GM19324 (cell line): ENCODE results near the gene RTBDN.
"Not testable (repeated sequence)": the region's sequence is repeated elsewhere in the genome, so short reads cannot be mapped to it uniquely, and the experiment has no call there.

Source experiments
- ATAC-seq: cut with Tn5 transposase; IDR thresholded peaks from one replicate; pipeline ENCODE4 v1.9.1; 2021; ENCODE audit warnings: mild to moderate bottlenecking, moderate library complexity; ENCODE audit not compliant: unreplicated experiment, low FRiP score

Gene RTBDN

DNA sequence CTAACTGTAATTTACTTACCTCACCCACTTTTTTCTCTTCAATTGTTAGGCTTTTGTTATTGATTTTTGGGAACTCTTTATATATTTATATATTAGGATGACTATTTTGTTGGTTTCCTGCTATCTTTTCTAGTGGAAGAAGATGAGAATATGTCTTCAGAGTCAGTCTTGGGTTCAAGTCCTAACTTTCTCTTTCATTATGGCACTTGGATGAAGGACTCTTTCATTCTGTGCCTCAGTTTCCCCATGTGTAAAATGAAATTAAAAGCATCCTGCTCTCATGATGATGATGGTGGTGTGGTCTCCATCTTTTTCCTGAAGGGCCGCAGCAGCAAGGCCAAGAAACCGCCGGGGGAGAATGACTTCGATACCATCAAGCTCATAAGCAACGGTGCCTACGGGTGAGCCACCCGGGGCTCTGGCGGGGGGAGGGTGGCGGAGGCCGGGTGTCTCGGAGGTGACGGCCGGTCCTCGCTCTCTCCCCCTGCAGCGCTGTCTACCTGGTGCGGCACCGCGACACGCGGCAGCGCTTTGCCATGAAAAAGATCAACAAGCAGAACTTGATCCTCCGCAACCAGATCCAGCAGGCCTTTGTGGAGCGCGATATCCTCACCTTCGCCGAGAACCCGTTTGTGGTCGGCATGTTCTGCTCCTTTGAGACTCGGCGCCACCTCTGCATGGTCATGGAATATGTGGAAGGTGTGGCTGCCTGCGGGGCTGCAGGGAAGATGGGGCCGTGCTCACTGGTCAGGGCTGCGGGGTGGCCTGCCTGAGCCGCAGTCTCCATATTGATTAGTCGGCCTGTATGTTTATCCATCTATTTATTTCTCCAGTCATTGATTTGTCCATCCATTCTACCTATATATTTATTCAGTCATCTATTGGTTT is 23.9 kb upstream of the RTBDN start:
- ATAC-seq, result no peak

- ATAC-seq, result no peak
These were observed 22.3 kb upstream of the RTBDN start for GRCh38 chr19:12856653-12857052.

- no peak for ATAC-seq
These were observed 13.1 kb upstream of the RTBDN start for GRCh38 chr19:12847159-12848139.

DNA sequence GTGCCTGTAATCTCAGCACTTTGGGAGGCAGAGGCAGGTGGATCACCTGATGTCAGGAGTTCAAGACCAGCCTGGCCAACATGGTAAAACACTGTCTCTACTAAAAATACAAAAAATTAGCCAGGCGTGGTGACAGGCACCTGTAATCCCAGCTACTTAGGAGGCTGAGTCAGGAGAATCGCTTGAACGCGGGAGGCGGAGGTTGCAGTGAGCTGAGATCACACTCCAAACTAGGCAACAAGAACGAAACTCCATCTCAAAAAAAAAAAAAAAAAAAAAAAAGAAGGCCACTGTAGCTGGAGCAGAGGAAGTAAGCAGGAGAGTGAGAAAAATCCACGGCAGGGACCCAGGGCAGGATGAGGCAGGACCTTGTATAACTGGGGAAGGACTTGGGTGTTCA is 12.2 kb upstream of the RTBDN start:
- not testable (repeated sequence) for ATAC-seq

DNA sequence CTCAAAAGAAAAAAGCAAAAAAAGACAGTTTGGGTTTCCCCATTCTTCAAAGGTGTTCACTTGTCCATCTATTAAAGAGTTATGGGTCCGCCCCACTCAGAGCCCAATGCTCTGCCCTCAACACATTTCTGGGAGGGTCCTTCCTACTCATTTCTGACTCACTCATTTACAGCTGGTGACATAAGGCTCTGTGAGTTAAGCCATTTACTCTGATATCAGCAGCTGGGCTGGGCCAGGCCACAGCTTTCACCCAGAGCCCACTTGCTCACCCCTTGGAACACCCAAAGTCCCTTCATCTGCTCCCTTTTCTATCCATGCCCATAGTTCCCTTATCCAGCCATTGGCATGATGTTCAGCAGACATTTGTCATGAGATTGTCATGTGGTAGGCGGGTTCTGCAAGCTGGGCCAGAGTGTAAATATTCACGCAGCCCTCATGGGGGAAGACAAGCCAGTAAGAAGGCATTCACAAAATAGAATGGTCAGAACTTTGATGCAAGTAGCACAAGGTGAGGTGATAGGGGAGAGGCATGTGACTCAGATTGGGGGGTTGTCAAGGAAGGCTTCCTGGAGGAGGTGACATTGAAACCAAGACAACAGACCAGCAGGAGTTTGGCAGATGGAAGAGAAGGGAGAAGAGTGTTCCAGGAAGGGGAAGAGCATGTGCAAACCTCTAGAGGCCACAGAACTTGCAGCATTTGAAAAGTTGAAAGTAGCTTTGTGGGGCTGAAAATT is 9.8 kb upstream of the RTBDN start:
- ATAC-seq, result no peak

- no peak for ATAC-seq
These were observed 8.9 kb upstream of the RTBDN start for GRCh38 chr19:12843328-12843727.

GRCh38 chr19:12842511-12842910 is 8.1 kb upstream of the RTBDN start:
- no peak for ATAC-seq

DNA sequence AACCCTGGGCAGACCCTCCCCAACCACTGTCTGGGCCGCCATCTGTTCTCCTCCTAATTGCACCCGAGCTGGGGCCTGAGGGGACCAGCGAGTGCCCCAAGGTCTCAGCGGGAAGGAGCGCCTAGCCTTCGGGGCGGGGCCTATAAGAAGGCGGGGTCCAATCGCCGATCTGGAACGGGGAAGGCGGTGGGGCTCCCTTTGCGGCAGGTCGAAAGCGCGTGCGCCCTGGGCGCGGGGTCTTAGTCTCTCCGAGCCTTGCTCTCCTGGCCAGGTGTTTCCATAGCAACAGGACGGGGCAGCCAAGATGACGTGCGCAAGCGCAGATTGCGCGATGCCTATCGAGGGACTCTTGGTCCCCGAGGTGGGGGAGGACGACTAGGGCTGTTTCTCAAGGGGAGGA is 6.7 kb upstream of the RTBDN start:
- no peak for ATAC-seq

DNA sequence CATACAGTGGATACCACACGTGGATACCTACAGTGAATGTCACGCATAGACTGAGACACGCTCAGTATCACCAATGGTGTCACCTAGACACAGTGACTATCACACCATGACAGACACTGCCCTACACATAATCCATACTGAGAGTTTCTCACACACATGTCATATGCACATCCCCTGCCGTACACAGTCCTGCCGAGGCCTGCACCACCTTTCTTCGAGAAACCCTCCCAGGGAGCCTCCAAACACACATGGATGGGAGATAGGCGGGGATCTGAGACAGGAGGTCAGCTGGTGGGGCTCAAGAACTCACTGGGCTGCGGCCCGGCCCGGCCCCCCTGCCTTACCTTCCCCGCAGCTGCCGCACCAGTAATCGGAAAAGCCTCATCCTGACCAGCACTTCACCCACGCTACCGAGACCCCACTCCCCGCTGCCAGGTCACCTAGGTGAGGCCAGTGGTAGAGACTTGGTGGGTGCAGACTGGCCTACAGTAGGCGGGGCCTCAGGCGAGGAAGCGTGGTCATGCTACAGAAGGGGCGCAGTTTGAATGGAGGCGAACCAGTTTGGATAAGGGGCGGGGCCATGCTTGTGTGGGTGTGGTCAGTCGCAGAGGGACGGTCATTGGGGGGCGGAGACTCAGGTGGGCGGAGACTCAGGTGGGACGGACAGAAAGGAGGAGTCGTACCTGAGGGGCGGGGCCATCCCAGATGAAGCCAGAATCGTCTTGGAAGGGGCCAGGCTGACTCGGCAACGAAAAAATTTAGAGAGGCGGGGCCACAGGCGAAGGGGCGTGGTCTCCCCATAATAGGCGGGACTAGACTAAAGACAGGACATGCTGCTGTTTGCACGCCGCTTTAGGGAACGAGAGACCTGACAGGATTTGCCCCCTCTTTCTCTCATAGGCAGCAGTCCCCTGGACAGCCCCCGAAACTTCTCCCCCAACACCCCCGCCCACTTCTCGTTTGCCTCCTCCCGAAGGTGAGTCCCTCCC is 6.0 kb upstream of the RTBDN start:
- ATAC-seq, result no peak

GRCh38 chr19:12838886-12839756 is 4.7 kb upstream of the RTBDN start:
- no peak for ATAC-seq

- ATAC-seq, result no peak
These were observed 4.0 kb upstream of the RTBDN start, which contains the start of gene MAST1 for GRCh38 chr19:12838182-12838885. Gene MAST1, plus strand, starts transcription at chr19:12838515. Its CDS starts 58 bp downstream, at chr19:12838573.

DNA sequence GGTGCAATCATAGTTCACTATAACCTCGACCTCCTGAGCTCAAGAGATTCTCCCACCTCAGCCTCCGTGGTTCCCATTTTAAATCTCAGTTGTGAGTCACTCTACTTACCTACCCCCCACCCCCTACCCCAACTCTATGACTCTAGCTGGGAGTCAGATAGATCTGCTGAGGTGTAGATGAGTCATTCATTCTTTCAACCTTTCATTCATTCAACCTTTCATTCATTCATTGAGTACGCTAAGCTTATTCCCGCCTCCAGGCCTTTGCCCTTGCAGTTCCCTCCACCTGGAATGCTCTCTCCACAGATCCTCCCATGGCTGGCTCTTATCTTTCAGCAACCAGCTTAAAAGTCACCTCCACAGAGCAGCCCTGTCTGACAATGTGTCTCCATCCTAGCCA is 2.8 kb upstream of the RTBDN start:
- no peak for ATAC-seq

GRCh38 chr19:12836529-12836863 is 2.1 kb upstream of the RTBDN start:
- ATAC-seq, result no peak

- ATAC-seq, result no peak
These were observed 788 bp upstream of the RTBDN start for GRCh38 chr19:12834976-12835757.

DNA sequence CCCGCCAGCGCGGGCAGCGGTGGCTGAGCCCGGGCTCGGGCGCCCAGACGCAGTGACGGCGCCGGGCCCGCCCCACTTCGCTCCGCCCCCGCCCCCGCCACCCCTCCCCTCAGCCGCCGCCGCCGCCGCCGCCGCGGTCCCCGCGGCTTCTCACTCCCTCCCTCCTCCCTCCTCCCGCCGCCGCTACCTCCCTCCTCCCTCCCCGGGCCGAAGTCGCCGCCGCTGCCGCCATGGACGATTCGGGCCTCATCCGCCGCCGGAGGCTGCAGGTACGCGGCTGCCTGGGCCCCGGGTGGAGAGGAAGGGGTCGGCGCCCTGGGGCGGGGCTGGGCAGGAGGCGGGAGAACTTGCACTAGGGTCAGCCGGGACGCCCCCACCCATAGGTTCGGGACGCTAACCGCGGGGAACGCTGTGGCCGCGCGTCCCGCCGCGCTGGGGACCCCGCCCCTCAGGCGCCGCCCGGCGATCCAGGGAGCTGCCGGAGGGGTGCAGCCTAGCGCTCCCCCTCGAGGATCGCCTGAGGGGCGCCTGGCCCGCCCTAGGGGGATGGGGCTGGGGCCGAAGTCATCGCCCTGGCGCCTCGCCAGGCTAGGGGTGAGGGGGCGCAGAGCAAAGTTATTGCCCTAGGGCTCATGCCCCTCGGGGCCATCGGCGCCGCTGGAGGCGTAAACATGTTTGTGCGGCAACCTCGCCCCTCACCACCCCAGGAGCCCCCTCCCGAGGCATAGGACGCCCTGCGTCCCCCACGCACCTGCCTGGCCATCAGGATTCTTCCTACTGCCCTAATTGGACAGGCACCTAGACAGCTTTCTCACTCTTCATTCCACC is 427 bp downstream of the RTBDN start:
- no peak for ATAC-seq

DNA sequence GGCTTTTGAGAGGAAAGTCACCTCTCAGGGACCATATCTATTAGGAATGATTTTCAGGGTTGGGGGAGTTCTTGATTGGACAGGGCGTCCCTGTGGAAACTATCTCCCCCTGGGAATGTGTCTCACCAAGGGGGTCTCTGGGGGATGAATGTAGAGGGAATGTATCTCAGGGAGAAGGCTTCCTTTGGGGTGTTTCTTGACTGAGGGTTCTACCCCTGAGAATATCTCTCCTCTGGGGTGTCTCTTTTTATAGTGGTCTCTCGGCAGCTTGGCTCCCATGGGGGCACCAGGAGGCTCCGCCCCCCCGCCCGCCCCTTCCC is 1.0 kb downstream of the RTBDN start:
- no peak for ATAC-seq
